HepG2 (cell line): Measurements from ENCODE around the gene TRAK1. TPM values are rescaled to one million over a fixed set of nuclear protein-coding genes. Genes with fewer than 3 reads are reported as not detected.
A peak's percentile ranks its signal among the peaks of the same experiment; 100 is the strongest.

Source experiments
- ELF1 ChIP-seq: sonication (generic); formaldehyde crosslinking; IDR thresholded peaks from 2 replicates; pipeline ENCODE4 v1.4.0; 2020; ENCODE audit warnings: missing genetic modification reagents
- ETV5 ChIP-seq: IDR thresholded peaks from 2 replicates; pipeline ENCODE4 v1.6.1; 2018; ENCODE audit warnings: missing biosample characterization, missing genetic modification reagents, inconsistent platforms, borderline replicate concordance
- FOXA3 ChIP-seq: IDR thresholded peaks from 2 replicates; pipeline ENCODE4 v1.6.1; 2016; ENCODE audit warnings: missing genetic modification reagents, missing compliant biosample characterization
- GATAD2A ChIP-seq: IDR thresholded peaks from 2 replicates; pipeline ENCODE4 v1.6.1; 2016
- MTF1 ChIP-seq: sonication (generic); formaldehyde crosslinking; IDR thresholded peaks from 2 replicates; pipeline ENCODE4 v1.5.0; 2020; ENCODE audit warnings: missing genetic modification reagents
- NFIB ChIP-seq: sonication (generic); formaldehyde crosslinking; IDR thresholded peaks from 2 replicates; pipeline ENCODE4 v1.9.0; 2021; ENCODE audit warnings: missing genetic modification reagents, mild to moderate bottlenecking, borderline replicate concordance
- NR1H2 ChIP-seq: sonication (generic); formaldehyde crosslinking; IDR thresholded peaks from 2 replicates; pipeline ENCODE4 v1.8.1; 2022; ENCODE audit warnings: low read depth, missing genetic modification reagents, borderline replicate concordance
- NR2F6 ChIP-seq, 2 experiments: IDR thresholded peaks; 2 replicates each; pipeline ENCODE4 v1.6.1; 2016; ENCODE audit warnings: antibody characterized with exemption in 1 of 2, mild to moderate bottlenecking in 1 of 2
- SAP130 ChIP-seq: IDR thresholded peaks from 2 replicates; pipeline ENCODE4 v1.6.1; 2016; ENCODE audit warnings: low read depth
- SOX6 ChIP-seq, 2 experiments: fragments of 450-650 bp in 1 of 2; sonication (generic) in 1 of 2; formaldehyde crosslinking in 1 of 2; IDR thresholded peaks; 2 replicates each; pipeline versions ENCODE4 v1.4.0 to v1.6.1; 2017 to 2020; ENCODE audit warnings: antibody characterized with exemption in 1 of 2, mild to moderate bottlenecking in 1 of 2, missing genetic modification reagents in 1 of 2
- YY1 ChIP-seq: IDR thresholded peaks from 2 replicates; pipeline ENCODE4 v1.6.1; 2011; ENCODE audit warnings: low read length, low read depth, moderate library complexity, mild to moderate bottlenecking; ENCODE audit not compliant: insufficient read depth, insufficient replicate concordance
- ZFAT ChIP-seq: sonication (generic); formaldehyde crosslinking; conservative IDR thresholded peaks from 2 replicates; pipeline ENCODE4 v1.8.1; 2023; ENCODE audit warnings: missing genetic modification reagents, inconsistent platforms
- ZNF121 ChIP-seq: sonication (generic); formaldehyde crosslinking; IDR thresholded peaks from 2 replicates; pipeline ENCODE4 v1.5.0; 2020; ENCODE audit warnings: mild to moderate bottlenecking, missing genetic modification reagents
- ZNF431 ChIP-seq: sonication (generic); formaldehyde crosslinking; IDR thresholded peaks from 2 replicates; pipeline ENCODE4 v1.9.0; 2022; ENCODE audit warnings: missing genetic modification reagents, low read depth, mild to moderate bottlenecking, borderline replicate concordance
- ZSCAN31 ChIP-seq: sonication (generic); formaldehyde crosslinking; IDR thresholded peaks from 2 replicates; pipeline ENCODE4 v1.5.0; 2020; ENCODE audit warnings: low read depth, mild to moderate bottlenecking, missing genetic modification reagents
- polyA plus RNA-seq, 8 experiments: library from polyadenylated mRNA; depleted of rRNA in 3 of 8; stranded (reverse) in 7 of 8; unstranded in 1 of 8; fragments of >200 nt; fragmentation: Illumina TruSeq in 4 of 8; extraction: Trizol in 4 of 8; gene quantifications; 2 replicates each; pipeline versions ENCODE4 v1.2.1 to v1.2.3, GENCODE V29; 2011 to 2016; ENCODE audit warnings: low read depth in 4 of 8, missing spikeins in 1 of 8, mixed read lengths in 1 of 8; ENCODE audit not compliant: insufficient read depth in 1 of 8
- total RNA-seq, 5 experiments: library from RNA; depleted of rRNA; stranded (reverse); fragments of >200 nt; fragmentation: Illumina TruSeq; extraction: Trizol; gene quantifications; 2 replicates each; pipeline ENCODE4 v1.2.3, GENCODE V29; 2016; ENCODE audit warnings: low read depth in 1 of 5
- TF ChIP-seq, protein P1 (sequence below): fragments of 450-650 bp; IDR thresholded peaks from 2 replicates; pipeline ENCODE4 v1.6.1; 2016
- TF ChIP-seq, protein P2 (sequence below): sonication (generic); formaldehyde crosslinking; IDR thresholded peaks from 2 replicates; pipeline ENCODE4 v1.5.0; 2020; ENCODE audit warnings: mild to moderate bottlenecking, missing genetic modification reagents
- TF ChIP-seq, protein P3 (sequence below): sonication (generic); formaldehyde crosslinking; conservative IDR thresholded peaks from 2 replicates; pipeline ENCODE4 v1.4.0; 2020; ENCODE audit warnings: missing genetic modification reagents
- TF ChIP-seq, protein P4 (sequence below): IDR thresholded peaks from 2 replicates; pipeline ENCODE4 v1.6.1; 2016

TRAK1 gene
- total and polyA plus RNA-seq, 2 of the 13 experiments (the other 11 are each of a cell fraction or from before 2014, with no cell fraction given): 20.5 to 46.6 TPM

DNA sequence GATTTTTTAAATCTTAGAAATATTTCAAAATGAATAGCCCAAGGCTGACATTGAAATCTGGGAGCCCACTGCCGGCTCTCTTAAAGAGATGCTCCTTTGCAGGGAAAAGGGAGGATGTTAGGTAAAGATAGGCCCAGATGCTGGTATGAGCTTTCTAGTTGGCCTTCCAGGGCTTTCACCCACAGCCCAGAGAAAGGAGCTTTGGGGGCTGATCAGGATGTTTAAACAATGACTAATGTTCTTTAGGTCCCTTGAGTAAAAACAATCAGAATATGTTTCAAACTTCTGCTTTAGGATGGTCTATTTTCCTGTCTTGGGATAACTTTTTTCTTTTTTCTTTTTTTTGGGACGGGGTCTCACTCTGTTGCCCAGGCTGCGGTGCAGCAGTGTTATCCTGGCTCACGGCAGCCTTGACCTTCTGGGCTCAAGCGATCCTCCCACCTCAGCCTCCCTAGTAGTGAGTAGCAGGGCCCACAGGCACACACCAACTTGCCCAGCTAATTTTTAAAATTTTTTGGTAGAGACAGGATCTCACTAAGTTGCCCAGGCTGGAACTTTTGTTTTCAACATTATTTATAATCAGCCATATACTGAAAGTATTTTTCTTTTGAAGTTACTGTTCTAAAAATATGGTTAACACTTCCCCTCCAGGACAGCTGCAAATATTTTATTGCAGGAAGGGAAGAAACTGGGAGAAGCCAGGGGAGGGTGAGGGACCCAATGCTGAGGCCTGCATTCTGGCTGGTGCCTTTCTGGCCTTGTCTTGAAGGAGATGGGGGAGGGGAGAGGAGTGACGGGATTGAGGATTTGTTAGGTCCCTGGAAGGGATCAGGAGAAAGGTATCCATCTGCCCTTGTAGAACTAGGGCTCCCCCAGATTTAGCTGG is 70.1 kb downstream of the TRAK1 start (continued):
- no peak for TF ChIP-seq NFIB (CRISPR knock-in tag)
- no peak for TF ChIP-seq YY1
- TF ChIP-seq, protein P1, sequence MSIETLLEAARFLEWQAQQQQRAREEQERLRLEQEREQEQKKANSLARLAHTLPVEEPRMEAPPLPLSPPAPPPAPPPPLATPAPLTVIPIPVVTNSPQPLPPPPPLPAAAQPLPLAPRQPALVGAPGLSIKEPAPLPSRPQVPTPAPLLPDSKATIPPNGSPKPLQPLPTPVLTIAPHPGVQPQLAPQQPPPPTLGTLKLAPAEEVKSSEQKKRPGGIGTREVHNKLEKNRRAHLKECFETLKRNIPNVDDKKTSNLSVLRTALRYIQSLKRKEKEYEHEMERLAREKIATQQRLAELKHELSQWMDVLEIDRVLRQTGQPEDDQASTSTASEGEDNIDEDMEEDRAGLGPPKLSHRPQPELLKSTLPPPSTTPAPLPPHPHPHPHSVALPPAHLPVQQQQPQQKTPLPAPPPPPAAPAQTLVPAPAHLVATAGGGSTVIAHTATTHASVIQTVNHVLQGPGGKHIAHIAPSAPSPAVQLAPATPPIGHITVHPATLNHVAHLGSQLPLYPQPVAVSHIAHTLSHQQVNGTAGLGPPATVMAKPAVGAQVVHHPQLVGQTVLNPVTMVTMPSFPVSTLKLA: no peak
- TF ChIP-seq GATAD2A (CRISPR knock-in tag): 0 out of 2 replicates have a peak, but pooled peaks have one; percentile 18
- 0 out of 2 replicates have a peak, but pooled peaks have one; percentile 15 for TF ChIP-seq FOXA3
- TF ChIP-seq NR1H2 (CRISPR knock-in tag): no peak
- TF ChIP-seq ZFAT (CRISPR knock-in tag): no peak
- peak; percentile 98 for TF ChIP-seq ZNF121
- no peak for TF ChIP-seq SOX6 (IDR thresholded peaks at IDR 0.05)
- no peak for TF ChIP-seq SOX6 (CRISPR knock-in tag; IDR thresholded peaks at IDR 0.05)
- TF ChIP-seq NR2F6 (IDR thresholded peaks at IDR 0.05): no peak
- TF ChIP-seq NR2F6 (CRISPR knock-in tag; IDR thresholded peaks at IDR 0.05): no peak
- TF ChIP-seq MTF1 (CRISPR knock-in tag): no peak
- TF ChIP-seq SAP130 (CRISPR knock-in tag): no peak
- peak; percentile 36; the same call in 1 of the 2 replicates for TF ChIP-seq ETV5 (CRISPR knock-in tag)
- no peak for TF ChIP-seq ELF1
- TF ChIP-seq ZNF431: no peak
- TF ChIP-seq, protein P2, sequence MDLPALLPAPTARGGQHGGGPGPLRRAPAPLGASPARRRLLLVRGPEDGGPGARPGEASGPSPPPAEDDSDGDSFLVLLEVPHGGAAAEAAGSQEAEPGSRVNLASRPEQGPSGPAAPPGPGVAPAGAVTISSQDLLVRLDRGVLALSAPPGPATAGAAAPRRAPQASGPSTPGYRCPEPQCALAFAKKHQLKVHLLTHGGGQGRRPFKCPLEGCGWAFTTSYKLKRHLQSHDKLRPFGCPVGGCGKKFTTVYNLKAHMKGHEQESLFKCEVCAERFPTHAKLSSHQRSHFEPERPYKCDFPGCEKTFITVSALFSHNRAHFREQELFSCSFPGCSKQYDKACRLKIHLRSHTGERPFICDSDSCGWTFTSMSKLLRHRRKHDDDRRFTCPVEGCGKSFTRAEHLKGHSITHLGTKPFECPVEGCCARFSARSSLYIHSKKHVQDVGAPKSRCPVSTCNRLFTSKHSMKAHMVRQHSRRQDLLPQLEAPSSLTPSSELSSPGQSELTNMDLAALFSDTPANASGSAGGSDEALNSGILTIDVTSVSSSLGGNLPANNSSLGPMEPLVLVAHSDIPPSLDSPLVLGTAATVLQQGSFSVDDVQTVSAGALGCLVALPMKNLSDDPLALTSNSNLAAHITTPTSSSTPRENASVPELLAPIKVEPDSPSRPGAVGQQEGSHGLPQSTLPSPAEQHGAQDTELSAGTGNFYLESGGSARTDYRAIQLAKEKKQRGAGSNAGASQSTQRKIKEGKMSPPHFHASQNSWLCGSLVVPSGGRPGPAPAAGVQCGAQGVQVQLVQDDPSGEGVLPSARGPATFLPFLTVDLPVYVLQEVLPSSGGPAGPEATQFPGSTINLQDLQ (CRISPR knock-in tag): no peak
- TF ChIP-seq, protein P3, sequence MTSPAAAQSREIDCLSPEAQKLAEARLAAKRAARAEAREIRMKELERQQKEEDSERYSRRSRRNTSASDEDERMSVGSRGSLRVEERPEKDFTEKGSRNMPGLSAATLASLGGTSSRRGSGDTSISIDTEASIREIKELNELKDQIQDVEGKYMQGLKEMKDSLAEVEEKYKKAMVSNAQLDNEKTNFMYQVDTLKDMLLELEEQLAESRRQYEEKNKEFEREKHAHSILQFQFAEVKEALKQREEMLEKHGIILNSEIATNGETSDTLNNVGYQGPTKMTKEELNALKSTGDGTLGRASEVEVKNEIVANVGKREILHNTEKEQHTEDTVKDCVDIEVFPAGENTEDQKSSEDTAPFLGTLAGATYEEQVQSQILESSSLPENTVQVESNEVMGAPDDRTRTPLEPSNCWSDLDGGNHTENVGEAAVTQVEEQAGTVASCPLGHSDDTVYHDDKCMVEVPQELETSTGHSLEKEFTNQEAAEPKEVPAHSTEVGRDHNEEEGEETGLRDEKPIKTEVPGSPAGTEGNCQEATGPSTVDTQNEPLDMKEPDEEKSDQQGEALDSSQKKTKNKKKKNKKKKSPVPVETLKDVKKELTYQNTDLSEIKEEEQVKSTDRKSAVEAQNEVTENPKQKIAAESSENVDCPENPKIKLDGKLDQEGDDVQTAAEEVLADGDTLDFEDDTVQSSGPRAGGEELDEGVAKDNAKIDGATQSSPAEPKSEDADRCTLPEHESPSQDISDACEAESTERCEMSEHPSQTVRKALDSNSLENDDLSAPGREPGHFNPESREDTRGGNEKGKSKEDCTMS (CRISPR knock-in tag): no peak
- TF ChIP-seq, protein P4, sequence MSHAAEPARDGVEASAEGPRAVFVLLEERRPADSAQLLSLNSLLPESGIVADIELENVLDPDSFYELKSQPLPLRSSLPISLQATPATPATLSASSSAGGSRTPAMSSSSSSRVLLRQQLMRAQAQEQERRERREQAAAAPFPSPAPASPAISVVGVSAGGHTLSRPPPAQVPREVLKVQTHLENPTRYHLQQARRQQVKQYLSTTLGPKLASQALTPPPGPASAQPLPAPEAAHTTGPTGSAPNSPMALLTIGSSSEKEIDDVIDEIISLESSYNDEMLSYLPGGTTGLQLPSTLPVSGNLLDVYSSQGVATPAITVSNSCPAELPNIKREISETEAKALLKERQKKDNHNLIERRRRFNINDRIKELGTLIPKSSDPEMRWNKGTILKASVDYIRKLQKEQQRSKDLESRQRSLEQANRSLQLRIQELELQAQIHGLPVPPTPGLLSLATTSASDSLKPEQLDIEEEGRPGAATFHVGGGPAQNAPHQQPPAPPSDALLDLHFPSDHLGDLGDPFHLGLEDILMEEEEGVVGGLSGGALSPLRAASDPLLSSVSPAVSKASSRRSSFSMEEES (CRISPR knock-in tag): no peak
- TF ChIP-seq ZSCAN31 (CRISPR knock-in tag): no peak
